HS-5 (cell line): Measurements from ENCODE around the gene RPP25L.

Experiments
- DNase-seq: peaks from one replicate; pipeline ENCODE4 v3.0.0-alpha.2; 2012; ENCODE audit warnings: low read depth

The RPP25L gene

DNA sequence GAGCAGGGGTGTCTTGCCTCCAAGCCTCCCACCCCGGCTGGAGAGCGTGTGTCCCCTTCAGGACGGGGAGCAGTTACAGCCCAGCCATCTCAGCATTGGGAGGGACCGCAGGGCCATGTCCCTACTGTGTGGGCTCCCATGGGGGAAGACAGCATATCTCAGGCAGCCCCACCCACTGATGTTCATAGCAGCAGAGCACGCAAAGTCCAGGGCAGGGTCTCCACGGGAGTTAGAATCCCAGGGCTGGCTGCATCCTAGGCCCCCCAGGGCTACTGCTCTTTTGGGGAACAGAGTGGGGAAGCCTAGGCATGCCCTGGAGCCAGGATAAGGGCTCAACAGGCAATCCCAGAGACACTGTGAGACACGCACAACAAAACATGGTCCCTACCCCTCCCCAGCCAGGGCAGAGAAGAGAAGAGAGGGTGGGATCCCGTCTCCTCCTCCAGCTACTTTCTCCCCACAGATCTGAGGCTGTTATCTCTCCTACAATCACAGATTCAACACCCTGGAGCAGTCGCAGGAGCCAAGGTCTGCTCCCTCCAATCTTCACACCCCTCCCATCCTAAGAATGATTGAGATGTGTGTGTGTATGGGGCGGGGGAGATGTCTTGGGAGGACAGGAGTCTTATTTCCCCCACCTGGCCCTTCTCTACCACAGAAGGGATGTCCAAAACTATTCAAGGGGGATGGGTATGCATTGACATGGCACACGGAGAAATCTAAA is 25.8 kb downstream of the RPP25L start:
- DNase-seq: no peak

DNA sequence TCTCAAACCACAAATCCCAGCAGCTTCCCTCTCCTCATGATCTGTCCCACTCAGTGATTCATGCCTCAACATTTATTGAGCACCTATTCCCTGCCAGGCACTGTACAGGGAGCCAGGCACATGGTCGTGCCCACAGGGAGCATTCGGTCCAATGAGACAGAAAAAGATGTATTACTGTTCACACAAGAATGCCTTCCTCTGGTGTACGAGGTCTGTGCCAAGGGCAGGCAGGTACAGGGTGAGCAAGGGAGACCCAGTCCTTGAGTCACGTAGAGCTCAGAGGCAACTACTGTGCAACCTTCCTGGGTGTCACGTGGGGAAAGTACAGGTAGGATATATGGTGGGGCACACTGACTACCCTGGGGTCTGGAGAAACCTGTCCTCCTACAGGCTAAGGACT is 26.9 kb downstream of the RPP25L start:
- no peak for DNase-seq

GRCh38 chr9:34582787-34583186 is 29.1 kb downstream of the RPP25L start:
- DNase-seq: no peak

- DNase-seq: no peak
Observed at GRCh38 chr9:34581318-34581717, 30.6 kb downstream of the RPP25L start.

DNA sequence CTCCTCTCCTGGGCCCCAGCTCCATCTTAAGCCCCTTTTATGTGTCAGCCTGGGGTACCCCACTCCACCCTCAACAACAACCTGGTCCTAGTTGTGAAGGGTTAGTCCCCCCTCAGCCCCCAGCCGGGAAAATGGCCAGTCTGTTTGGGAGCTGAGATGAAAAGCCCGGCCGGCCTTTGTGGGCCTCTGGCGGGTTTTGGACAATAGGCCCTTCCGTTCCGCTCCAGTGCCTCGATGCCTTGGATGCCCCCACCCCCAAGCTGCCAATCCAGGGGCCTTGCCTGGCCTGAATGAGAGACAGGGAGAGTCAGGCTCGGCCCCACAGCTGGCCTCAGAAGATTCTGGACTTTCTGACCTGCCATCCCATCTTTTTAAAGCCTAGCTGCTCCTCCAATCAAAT is 31.5 kb downstream of the RPP25L start:
- no peak for DNase-seq

DNA sequence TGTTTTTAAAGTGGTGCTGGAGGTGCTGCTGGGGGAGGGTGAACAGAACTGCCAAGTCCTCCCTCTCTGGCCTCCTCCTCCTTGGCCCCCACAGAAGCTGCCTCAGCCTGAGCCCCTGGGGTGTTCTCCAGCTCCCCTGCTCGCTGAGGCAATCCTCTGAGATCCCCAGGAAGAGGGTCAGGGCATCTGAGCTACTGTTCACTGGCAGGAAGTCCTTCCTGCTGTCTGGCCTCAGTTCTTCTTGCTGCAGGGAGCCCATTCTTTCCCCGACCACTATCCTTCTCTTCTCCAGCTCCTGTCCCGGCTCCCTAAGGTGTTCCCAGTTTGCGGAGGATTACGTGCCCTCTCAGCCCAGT is 32.1 kb downstream of the RPP25L start:
- DNase-seq: no peak

DNA sequence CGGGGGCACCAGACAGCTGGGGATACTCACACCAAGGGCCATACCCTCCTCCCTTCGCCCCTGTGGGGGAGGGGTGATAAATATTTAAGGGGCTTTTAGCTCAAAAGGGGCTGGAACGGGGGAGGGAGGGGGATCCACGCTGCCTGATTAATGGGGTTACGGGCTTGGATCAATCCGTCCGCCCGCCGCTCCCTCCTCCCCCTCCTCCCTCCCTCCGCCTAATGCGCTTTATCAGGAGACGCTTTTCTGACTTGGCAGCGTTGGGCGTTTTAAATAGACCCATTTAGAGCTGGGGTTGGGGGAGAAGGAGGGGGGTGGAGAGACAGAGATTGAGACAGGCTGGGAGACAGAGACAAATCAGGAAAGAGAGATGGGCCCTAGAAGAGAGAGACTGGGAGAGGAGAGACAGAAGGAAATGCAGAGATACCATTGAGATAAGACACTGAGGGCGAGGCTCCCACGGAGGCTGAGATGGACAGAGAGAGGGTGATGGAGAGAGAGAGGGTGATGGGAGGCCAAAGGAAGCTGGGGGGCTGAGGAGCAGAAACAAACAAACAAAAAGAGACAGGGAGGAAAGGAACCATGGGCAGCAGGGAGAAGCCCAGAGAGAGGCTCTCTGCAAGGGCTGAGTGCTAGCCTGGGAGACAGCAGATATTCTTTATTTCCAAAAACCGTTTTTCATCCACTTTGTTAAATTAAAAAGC is 32.6 kb downstream of the RPP25L start:
- no peak for DNase-seq

- no peak for DNase-seq
Observed at GRCh38 chr9:34578241-34579103, 33.4 kb downstream of the RPP25L start.

GRCh38 chr9:34577400-34578240 is 34.3 kb downstream of the RPP25L start:
- no peak for DNase-seq

DNA sequence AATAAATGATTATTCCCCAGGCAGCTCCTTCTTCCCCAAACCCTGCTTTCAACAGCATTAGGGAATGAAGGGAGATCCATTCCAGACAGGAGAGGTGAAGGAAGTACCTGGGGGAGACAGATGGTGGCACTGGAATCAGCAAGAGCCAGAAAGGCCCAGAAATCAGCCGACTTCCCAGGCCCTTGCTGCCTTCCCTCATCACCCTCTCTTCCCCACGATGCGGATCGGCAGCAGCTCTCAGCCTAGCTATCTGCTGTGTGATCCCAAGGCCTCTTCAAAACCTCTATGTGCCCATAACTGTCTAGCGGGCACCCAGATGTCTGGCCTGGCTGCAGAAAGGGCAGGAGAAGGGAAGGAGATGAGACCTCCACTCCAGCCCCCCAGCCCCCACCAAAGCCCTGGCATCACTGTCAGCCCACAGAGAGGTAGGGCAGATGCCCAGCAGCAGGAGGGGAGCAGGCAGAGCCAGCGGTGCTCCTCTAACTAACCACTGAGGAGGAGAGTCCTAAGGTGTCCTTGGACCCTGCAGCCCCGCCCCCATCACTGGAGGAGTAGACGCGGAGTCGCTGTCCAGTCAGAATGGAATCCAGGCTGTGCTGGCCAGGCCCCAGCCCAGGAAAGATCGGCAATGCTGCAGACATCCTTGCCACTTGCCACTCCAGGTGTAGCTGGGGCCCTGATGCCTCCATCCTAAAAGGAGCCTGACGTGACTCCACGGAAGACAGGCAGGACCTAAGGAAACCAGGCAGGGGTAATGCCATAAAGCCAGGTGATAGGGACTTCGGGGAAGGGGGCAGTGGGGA is 35.1 kb downstream of the RPP25L start:
- DNase-seq: no peak

- no peak for DNase-seq
Observed at GRCh38 chr9:34575862-34576596, 35.9 kb downstream of the RPP25L start.

- no peak for DNase-seq
Observed at GRCh38 chr9:34575241-34575640, 36.7 kb downstream of the RPP25L start.

GRCh38 chr9:34574571-34574970 is 37.3 kb downstream of the RPP25L start:
- no peak for DNase-seq

DNA sequence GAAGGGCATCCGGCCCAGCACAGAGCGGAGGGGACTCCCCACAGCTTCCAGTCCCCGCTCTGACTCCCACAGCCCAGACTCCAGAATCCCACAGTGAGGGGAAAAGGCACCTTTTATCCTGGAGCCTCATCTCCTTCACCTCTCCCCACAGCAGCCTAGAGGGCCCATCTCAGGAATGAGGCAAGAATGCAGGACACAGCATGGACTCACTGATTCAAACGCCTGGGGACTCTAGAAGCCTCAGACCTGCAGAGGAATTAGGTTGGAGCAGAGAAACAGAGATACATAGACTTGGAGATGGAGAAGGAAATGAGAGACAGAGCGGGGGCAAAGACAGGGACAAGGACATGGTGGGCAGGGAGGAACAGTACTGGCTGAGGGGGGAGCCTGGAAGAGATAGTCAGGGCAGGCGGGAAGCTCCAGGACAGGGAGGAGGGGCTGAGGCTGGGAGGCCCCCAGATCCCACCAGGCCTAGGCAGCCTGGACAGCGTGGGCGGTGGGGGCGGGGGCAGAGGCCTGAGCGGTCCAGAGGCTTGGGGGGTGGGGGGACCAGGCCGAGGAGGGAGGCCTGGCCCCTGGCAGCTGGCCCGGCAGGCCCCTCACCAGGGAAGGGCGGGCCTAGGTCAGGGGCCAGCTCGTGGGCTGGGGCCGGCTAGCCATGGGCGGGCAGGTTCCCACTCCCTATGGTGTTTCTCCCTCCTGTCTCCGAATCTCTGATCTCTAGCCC is 38.1 kb downstream of the RPP25L start:
- DNase-seq: no peak

DNA sequence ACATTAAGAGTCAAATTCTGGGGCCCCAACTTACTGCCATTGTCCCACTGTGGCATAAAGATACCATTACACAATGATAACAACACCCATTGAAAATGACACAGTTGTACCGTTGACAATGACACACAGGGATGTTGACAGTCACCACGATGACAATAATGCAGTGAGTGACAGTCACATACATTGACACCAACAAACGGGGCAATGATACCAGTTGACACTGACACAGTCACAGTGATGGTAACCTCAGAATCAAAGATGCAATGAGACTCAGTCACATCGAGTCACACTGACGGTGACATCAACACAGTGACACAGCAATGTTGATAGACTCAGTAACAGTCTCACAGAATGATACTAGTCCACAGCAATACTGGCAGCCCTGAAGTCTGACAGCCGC is 39.3 kb downstream of the RPP25L start:
- DNase-seq: no peak

DNA sequence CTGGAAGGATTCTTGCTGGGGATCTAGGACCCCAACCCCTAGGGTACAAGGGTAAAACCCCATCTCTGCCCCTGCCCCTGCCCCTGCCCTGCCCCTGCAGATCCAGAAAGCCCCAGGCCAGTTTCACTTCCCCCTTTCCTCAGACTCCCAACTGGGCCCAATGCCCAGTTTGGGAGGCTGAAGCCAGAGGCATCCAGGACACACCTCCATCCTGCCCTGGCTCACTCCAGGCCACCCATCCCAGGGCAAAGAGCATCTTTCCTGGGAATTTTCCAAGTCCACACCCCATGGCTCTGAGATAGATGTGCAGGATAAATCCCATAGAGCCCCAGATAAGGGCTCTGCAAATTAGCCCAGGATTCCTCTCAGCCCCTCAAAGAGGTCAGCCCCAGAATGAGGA is 39.8 kb downstream of the RPP25L start:
- no peak for DNase-seq

GRCh38 chr9:34571481-34571810 is 40.5 kb downstream of the RPP25L start:
- no peak for DNase-seq

GRCh38 chr9:34570809-34571480 is 41.0 kb downstream of the RPP25L start:
- DNase-seq: no peak

DNA sequence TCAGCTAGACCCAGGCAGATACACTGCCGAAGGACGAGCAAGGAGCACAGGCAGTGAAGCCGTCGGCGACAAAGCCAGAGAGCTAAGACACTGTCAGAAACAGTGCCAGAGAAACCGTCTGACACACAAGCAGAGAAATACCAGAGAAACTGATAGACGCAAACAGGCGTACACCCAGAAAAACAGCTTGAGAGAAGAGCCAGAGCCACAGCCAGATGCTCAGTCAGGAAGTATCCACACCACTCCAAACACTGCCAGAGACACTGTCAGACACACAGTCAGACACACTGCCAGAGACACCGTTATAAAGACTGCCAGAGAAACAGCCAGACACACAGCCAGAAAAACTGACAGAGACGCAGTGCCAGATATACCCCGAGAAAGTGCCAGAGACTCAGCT is 41.5 kb downstream of the RPP25L start:
- no peak for DNase-seq
